ENCODE measurements around the gene SLC6A11.

Gene SLC6A11

DNA sequence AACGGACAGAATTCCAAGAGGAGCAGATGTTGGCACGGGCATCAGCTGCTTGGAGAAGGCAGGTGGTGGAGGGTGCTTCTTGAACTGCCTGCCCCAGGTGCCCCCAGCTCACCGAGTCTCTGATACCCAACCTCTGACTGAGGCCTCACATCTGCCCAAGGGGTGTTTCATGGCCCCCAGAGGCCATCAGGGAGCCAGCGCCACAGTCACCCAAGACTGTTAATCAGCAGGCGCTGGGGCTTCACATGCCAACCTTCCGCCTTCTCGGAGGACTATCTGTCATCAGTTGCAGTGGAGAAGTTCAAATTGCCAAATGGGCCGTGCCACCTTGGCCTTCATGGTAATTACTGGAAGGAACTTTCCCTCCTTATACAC lies 114.6 kb downstream of the SLC6A11 start:
- DNase-seq (ENCODE audit: low read depth): no peak

DNA sequence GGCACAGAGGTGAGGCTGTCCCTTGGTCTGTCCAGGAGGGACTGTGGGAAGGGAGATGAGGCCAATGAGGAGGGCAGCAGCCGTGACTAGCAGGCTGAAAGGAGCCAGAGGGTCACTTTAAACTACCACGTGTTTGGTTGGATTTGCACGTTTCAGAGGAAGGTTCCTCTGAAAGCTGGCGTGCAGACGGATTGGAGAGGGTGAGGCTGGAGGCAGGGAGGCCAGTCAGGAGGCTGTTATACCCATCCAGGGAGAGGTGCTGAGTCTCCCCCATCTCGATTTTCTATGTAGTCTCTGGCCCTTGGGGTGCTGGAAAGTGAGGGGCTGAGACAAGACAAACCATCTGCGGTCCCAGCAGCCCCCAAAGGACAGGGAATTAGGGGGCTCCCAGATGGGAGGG lies 116.6 kb downstream of the SLC6A11 start:
- no peak for DNase-seq (ENCODE audit: low read depth)

DNA sequence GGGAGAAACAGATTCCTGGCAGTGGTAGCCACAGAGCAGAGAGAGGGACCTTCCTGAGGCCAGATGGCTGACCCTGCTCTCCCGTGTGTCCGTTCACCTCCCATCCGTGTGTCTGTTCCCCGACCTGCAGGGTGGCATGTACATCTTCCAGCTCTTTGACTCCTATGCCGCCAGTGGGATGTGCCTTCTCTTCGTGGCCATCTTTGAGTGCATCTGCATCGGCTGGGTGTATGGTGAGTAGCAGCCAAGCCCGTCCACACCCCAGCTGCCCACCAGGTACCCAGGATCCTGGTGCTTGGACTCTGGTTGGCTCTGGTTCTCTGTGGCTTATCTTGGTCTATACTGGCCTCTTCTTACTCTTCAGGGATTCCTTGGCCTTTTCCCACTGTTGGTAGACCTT lies 117.0 kb downstream of the SLC6A11 start:
- DNase-seq (ENCODE audit: low read depth): no peak

DNA sequence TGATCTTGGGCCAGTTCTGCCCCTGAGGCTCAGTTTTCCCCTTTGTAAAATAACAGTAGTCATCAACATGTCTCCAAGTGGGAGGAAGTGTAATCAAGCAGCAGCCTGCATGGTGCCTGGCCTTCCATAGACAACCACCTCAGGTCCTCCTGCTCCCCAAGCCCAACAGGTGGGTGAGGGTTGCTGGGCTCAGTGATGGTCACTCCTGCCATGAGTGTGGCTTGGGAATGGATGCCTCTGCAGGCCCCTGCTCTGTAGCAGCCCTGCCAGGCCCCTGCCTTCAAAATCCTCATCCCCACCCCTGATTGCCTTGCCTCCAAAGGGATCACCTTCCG lies 117.4 kb downstream of the SLC6A11 start:
- DNase-seq (ENCODE audit: low read depth): no peak

DNA sequence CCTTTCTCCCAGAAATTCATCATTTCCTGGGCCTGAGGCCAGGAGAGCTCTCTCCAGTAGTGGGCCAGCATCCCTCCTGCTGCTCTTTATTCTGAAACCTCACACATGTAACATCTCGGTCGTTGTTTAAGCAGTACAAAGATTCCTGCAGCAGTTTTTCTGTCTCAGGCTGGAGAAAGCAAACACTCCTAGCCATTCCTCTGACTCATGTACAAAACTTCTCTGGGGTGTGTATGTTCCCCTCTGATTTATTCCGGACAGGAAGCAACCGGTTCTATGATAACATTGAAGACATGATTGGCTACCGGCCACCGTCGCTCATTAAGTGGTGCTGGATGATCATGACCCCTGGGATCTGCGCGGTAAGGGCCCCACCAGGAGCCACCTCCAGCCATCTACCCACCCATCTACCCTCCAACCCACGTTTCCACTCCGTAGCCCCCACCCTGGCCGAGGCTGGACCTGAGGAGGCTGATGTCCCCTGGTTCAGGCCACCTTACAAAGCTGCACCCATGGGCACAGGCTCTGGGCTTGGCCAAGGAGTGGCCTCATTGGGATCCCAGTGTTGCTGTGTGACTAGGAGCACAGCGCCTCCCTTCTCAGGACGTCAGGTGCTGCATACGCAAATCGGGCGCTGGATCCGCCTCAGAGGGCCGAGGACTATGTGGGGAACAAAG lies 117.9 kb downstream of the SLC6A11 start:
- peak; percentile 35 for DNase-seq (ENCODE audit: low read depth)

DNA sequence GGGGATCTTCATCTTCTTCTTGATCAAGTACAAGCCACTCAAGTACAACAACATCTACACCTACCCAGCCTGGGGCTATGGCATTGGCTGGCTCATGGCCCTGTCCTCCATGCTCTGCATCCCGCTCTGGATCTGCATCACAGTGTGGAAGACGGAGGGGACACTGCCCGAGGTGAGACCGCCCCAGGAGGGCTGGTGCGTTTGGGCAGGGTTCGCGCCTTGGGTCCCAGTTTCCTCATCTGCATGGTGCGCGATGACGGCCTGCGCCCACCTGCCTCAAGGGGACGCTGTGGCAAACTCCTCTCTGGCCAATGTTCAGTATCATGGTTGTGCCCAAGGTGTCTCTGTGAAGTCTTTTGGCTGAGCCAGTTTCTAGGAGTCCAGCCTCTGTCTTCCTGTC lies 119.0 kb downstream of the SLC6A11 start:
- DNase-seq (ENCODE audit: low read depth): no peak

DNA sequence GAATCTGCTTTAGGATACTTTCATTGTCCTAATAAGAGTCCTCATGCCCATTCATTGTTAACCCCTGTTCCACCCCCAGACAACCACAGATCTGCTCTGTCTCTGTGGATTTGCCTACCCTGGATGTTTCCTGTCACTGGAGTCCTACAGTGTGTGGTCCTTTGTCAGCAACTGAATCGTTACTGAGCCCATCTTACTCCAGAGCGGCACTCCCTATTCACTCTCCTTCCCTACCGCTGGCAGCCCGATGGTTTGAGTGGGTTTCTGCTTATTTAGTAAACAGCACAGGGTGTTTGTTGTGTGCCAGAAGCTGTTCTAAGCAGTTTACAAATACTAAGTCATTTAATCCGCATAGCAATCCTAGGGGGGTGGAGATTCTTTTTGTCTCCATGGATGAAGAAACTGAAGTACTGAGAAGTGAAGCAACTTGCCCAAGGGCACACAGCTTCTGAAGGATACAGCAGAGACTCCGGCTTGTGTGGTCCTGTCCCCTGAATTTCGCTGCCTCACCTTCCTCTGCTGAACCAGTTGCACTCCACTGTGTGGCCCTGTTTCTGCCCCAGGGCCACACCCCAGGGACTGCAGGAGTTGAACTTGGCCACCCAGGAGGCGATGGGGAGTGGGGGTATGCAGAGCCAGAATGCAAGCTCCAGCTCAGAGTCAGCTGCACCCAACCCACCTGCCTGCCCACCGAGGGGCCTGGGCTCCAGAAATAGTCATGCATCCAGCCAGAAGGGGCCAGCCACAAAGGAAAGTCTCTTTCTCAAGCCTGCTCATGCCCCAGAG lies 120.0 kb downstream of the SLC6A11 start:
- DNase-seq (ENCODE audit: low read depth): no peak

DNA sequence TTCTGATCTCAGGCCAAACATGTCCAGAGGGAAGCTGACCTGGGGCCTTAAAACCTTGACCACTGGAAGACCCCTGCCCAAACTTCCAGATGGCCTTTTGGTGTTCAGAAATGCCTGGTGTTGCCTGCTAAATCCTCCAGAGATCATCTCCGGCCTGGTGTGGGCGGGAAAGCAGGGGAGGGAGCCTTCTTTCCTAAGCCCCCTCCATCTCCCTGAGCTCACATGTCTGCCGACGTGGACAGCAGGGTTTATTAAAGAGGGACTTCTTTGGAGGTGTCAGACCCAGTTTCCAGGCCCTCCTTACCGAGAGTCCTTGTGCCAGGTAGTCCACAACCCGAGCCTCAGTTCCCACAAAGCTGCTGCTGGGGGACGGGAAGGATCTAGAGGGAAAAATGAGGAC lies 120.7 kb downstream of the SLC6A11 start:
- no peak for DNase-seq (ENCODE audit: low read depth)

DNA sequence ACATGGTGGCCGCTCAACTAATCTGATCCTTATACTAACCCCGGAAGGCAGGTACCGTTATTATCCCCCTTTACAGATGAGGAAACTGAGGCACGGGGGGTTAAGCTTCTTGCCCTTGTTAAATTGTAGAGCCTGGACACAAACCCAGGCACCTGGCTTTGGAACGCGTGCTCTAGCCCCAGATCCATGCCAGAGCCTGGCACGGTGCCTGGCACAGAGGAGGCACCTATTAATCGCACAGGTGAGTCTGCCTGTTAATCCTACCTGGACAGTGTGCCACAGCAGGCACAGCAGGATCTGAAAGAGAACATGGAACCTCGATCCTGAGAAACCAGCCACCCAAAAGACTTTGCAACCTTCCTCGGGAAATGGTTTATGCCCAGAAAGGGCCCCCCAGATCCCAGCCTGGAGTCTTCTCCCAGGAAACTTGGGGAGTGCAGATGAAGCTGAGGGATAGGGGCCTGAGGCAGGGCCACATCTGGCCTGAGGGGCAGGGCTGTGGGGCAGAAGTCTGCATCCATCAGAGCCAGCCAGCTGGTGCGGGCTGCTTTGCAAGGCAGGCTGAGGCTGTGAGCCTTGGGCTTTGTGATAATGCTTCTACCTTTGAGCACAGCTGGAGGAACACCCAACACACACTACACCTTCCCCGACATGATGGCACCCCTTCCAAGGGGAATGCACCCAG lies 121.3 kb downstream of the SLC6A11 start:
- no peak for DNase-seq (ENCODE audit: low read depth)

DNA sequence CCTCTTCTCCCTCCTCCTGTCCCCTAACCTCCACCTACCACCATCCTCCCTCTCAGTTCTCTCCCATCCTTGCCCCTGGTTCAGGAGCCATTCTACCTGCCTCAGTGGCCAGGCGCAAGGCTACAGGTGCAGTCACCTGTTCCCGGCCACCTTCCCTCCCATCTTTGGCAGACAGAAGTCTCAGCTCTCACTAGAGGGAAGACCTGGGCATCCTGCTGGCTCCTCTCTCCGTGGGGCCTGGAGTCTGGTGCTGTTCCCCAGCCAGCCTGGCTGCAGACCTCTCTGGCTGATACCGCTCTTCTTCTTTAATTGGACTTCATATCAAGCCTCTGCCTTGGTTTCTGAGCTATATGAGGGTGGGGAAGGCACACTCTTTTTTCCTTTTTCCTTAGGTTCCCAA lies 123.5 kb downstream of the SLC6A11 start:
- DNase-seq (ENCODE audit: low read depth): no peak

DNA sequence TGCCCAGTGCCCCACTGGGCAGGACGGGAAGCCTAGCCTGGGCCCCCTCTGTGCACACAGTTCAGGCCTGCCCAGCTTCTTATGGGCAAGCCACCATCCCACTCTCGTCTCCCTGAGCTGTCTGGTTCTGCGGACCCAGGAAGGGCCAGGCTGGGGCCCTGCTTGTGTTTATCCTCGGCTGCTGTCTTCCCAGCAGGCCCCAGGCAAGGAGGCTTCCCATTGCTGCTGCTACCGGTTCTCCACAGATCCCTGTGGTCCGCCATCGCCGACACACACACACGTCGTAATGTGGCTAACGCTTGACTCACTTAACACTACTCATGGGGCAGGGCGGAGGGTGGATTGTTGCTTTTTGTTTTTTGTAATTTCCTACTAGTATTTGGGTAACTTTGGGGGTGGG lies 124.1 kb downstream of the SLC6A11 start:
- DNase-seq (ENCODE audit: low read depth): no peak

DNA sequence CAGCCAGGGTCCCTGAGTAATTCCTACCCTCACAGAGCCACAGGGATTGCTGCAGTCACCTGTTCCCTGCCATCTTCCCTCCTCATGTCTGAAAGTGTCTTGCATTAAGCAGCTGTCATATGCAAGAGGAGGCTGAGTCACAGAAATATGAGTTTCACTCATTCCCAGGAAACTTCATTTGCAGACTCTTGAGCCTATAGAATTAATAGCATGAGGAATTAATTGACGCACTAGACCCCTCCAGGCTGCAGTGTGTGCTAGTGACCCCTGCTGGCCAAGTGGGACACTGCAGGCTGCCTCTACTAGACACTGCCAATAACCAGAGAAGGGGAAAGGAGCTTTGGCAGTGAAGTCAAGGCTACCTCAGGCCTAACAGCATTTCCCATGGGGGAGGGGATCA lies 125.9 kb downstream of the SLC6A11 start:
- no peak for DNase-seq (ENCODE audit: low read depth)

DNA sequence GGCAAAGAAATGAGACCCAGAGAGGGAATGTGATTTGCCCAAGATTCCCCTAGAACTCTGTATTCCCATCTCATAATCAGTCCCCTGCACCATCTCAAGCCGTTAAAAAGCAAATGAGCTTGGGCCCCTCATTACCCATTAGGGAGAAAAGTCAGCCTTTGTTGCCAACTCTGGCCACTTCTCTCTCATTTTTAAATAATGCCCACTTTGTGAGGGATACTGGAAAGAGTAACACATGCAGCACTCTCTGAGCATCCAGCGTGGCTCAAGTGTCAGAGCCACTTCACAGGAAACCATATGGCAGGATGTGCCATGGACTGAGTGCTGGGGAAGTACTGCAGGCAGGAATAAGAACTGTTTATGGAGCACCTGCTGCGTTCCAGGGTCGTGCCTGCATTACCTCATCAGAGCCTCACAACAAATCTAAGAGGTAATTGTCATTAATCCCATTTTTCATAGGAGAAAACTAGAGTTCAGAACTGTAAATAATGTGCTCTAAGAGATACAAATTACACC lies 126.7 kb downstream of the SLC6A11 start:
- no peak for DNase-seq (ENCODE audit: low read depth)

DNA sequence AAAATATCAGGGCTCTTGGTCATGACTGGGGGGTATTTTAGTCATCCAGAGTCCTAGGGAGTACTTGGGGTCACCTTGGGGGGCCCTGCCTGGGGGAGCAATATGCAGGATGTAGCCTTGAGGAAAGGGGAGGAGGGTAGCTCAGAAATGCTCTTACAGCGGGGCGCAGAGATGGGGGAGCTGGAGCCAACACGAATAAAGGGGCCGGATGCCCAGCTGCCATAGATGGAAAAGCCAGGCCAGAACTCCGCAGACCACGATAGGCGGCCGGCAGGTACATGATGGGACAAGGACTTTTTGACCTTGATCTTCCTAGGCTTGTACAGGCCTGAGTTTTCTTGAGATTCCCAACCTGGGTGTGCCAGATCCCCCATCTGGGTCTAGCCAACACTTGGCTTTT lies 128.8 kb downstream of the SLC6A11 start:
- DNase-seq (ENCODE audit: low read depth): no peak

DNA sequence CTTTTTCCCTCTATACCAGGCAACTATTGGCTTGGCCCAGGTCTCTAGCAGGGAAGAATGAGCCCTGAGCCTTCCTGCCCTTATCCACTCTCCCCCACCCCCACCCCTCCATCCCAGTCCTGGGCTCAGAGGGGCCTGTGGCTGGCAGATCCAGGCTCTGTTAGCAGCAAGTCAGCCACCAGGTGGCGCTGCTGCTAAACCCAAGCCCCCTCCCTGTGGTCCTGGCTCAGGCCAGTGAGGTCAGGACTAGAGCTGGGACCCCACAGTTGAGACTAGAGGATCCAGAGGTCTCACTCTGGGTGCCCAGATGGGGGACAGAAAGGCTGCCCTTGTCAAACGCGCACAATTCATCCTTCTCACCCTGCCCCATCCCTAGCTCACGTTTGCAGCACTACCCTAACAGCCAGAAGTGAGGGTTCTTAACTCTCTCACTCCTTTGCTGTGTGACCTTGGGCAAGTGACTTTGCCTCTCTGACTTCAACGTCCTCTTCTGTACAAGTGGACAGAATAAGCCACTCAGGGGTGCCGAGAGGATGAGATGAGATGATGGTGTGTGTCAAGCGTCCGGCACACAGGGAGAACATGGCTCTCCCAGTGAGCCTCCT lies 129.8 kb downstream of the SLC6A11 start:
- DNase-seq (ENCODE audit: low read depth): peak; percentile 13

DNA sequence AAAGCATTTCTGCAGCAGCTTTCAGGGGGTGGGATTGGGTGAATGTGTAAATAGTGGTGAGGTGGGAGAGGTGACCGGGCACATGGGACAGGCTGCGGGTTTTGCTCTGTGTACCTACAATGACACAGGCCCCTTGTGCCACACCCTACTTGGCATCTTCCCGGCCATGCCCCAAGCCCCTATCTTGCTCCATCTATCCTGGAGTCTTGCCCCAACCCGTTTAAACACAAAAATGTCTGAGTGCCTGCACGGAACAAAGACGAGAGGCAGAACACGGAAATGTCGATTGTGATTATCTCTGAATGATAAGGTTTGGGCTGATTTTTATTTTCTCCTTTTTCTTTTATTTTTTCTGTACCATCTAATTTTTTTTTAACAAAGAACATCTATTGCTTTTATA lies 130.5 kb downstream of the SLC6A11 start:
- no peak for DNase-seq (ENCODE audit: low read depth)

DNA sequence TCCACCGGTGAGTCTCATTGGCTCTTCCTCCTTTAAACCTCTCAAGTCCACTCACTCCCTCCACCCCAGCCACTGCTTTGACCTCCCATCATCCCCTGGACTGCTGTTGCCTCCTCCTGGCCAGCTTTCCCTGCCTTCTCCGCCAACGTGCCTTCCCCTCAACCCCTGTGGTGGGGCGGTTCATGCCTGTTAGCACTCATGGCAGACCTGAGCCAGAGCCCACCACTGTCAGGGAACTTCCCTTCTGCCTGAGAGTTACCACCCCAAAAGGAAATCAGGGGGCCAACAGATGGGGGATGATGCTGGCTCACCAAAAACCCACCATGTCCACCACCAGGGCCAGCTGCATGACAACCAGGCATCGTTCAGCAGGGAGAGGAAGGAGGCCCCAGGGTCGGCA lies 132.3 kb downstream of the SLC6A11 start:
- no peak for DNase-seq (ENCODE audit: low read depth)

DNA sequence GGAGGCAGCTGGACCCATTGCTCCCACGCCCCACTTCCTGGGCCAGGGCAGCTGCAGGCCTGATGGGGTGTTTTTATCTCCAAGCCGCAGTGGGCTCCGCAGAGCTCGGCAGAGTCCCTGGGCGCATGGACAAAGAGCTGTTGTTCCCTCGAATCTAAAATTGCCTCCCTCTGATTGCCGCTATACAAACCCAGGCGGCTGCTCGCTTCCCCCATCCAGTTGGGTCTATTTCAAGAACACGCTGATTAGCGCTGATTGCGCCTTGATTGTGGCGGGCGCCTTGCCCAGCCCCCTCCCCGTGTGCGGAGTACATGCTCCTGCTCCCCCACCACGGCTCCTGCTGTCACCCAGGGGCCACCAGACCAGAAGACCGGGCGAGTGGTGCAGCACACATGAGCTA lies 133.2 kb downstream of the SLC6A11 start:
- DNase-seq (ENCODE audit: low read depth): no peak

DNA sequence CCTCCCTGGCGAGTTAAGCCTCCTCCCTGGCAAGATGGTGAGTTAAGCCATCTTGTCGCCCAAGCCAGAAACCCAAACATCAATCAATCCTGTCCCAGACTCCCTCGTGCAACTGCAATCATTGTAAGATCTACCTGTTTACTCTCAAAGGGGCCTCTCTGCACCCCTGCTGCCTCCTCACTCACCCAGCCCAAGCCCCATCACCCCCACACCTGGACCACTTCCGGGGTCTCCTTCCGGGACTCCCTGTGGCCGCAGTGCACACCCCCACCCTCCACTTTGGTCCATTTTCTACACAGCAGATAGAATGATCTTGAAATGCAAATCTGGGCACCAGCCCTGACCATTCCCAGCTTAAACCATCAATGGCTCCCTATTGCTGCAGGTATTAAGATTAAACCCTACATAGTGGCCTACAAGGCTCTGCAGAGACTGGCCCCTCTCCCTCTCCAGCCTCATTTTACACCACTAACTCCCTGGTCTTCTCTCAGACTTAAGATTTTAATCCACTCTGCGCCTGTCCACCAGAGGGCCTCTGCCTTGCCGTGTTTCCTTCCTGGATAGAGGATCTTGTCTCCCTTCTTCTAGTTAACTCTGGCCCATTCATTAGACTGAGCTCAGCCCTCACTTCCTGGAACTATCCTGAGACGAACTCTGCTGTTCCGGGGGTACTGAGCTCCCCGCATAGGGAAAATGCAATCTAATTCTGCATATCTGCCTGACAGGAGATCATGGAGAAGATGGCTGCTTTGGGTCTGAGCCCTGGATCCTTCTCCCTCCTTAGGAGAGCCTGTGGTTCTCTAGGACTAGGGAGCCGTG lies 134.7 kb downstream of the SLC6A11 start:
- peak; percentile 28 for DNase-seq (ENCODE audit: low read depth)

DNA sequence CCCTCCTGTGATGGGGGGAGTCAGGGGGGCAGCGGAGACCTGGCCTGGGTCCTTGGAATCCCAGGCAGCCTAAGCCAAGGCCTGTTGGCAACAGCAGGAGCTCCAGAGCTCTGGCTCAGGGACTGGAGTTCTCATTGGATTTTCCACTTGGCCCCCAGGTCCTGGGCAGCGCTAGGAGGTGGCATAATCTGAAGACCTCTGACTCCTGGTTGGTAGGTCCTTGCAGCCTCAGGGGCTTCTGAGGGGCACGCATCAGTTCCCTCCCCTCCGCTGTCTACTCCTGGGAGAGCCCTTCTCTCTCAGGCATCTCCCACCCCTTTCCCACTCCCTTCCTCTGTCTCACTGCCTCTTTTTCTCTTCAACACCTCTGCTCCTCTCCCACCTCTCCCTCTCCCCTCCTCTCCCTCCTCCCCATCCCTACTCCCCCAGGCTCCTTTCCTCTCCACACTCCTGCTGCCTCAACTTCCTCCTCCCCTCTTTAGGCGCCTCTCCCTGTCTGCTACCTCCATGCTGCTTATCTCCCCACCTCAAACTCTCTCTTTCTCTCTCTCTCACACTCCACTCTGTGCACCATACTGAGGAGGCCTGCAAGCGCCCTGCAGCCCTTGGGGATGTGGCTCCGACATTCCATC lies 135.4 kb downstream of the SLC6A11 start:
- DNase-seq (ENCODE audit: low read depth): no peak

DNA sequence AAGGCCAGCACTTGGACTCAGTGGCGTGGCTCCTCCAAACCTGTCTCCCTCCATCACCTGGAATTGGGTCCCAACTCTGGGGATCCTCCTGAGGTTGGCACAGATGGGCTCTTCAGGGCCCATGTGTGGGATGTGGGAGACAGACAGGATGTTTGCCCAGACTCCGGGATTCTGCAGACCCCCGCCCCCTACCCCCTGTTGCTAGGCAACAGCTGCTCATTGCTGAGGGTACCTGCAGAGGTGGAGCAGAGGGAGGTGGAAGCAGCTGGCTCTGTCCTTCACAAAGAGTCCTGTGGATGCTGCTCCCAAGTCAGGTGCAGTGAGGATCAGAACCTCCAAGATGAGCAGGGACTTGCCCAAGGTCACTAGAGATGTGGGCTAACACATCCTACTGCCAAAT lies 136.5 kb downstream of the SLC6A11 start:
- no peak for DNase-seq (ENCODE audit: low read depth)

Data from stromal cell of bone marrow (primary cell).